Vagina (tissue), 2 donors: Measurements from ENCODE around the gene DDIAS.

Experiments
- CTCF ChIP-seq, 3 experiments: fragments of 450-650 bp in 2 of 3; fragments of 200-600 bp in 1 of 3; sonication (generic) in 1 of 3; IDR thresholded peaks; one replicate each; pipeline ENCODE4 v1.5.1; 2017 to 2019; ENCODE audit warnings: antibody characterized with exemption in 3 of 3, mild to moderate bottlenecking in 2 of 3, moderate library complexity in 2 of 3
- POLR2A ChIP-seq, 2 donors: fragments of 450-650 bp; IDR thresholded peaks; one replicate each; pipeline ENCODE4 v1.6.1; 2017; ENCODE audit warnings: antibody characterized with exemption in 2 of 2, mild to moderate bottlenecking in 2 of 2, moderate library complexity in 2 of 2
- POLR2AphosphoS5 ChIP-seq, 2 donors: sonication (generic); formaldehyde crosslinking; IDR thresholded peaks; one replicate each; pipeline ENCODE4 v1.9.0; 2017; ENCODE audit warnings: antibody characterized with exemption in 2 of 2, mild to moderate bottlenecking in 2 of 2, low read depth in 1 of 2; ENCODE audit not compliant: insufficient read depth in 1 of 2

GRCh38 chr11:82892611-82893169 is 8.8 kb upstream of the DDIAS start:
- TF ChIP-seq CTCF (IDR thresholded peaks at IDR 0.05) (no peak), POLR2AphosphoS5 (IDR thresholded peaks at IDR 0.05; ENCODE audit: insufficient read depth in 1 of 2, low read depth in 1 of 2) (no peak), POLR2A (IDR thresholded peaks at IDR 0.05) (no peak)
